Measurements from ENCODE around the gene MT1G.

The MT1G gene

GRCh38 chr16:56686758-56687157, 18.9 kb upstream of the MT1G start:
- TF ChIP-seq, protein P1, sequence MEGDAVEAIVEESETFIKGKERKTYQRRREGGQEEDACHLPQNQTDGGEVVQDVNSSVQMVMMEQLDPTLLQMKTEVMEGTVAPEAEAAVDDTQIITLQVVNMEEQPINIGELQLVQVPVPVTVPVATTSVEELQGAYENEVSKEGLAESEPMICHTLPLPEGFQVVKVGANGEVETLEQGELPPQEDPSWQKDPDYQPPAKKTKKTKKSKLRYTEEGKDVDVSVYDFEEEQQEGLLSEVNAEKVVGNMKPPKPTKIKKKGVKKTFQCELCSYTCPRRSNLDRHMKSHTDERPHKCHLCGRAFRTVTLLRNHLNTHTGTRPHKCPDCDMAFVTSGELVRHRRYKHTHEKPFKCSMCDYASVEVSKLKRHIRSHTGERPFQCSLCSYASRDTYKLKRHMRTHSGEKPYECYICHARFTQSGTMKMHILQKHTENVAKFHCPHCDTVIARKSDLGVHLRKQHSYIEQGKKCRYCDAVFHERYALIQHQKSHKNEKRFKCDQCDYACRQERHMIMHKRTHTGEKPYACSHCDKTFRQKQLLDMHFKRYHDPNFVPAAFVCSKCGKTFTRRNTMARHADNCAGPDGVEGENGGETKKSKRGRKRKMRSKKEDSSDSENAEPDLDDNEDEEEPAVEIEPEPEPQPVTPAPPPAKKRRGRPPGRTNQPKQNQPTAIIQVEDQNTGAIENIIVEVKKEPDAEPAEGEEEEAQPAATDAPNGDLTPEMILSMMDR (IDR thresholded peaks at IDR 0.05; ENCODE audit: low read depth, low read length, missing control alignments), result no peak
- in situ Hi-C loops (cut with HindIII; ENCODE audit: low sequenced_read_pairs), result no loop called here

DNA sequence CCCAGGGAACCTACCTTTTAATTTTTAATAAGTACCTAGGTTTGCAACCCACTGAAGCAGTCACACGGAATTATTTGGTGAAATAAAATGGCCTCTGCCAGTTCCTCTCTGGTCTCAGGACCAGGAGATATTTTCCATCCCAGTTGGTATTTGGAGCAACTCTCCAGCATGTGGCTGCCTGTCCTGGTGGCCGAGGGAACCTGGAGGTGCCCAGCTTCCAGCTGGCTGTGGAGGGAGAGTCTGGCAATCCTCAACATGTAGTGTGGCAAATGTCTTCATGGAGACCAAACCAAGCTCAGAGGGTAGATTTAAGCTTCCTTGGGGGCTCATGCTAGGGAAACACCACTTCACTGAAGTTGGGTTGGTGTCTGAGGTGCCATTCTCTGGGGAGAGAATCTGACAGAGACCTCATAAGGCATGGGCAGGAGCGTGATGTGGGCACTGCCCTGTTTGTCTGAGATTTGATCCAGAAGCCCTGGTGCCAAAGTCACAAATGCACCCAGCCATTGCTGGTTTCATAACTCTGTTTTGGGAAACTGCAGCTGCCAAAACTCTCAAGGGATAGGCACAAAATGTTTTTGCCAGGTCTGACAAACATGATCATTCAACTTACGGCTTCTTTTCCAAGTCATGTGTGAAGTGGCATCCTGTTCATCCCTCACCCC, 17.2 kb upstream of the MT1G start:
- in situ Hi-C loops (cut with HindIII; ENCODE audit: low sequenced_read_pairs), result no loop called here
- TF ChIP-seq, protein P1 (IDR thresholded peaks at IDR 0.05; ENCODE audit: low read depth, low read length, missing control alignments), result no peak
- no peak overlapping the region for H3K4me3 ChIP-seq (ENCODE audit: low read depth, low read length)
- DNase-seq (ENCODE audit: low read depth), result no peak

More at GRCh38 chr16:56686758-56687157, 18.9 kb upstream of the MT1G start:
- no peak for DNase-seq (ENCODE audit: low read depth)
- H3K4me3 ChIP-seq (ENCODE audit: low read depth, low read length), result no peak overlapping the region

DNA sequence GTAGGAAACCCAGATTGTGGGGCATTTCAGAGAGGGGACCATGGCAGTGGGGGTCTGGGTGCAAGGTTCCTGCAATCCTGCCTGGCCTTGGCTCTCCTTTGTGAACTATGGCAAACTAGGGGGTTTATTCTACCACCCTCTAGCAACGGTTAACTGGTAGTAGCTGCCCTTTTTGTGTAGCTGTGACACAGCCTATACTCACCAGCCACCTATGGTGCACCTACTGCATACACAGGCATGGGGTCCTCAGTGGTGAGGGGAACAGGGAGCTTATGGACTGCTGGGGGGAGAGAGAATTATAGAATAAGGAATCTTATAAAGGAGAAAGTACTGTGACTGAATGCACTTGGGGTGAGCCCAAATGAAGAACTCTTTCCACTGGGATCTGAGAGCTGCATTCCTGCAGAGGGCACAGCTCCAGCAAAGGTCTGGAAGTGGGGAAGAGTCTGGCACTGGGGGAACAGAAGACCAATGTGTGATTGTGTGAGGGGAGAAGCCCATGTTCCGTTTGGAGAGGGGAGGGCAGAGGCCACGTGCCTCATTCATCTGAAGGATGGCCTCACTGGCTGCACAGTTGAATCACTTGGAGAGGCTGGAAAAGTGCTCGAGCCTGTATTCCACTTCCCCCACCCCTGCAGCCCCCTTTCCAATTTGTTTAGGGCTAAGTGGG, 16.5 kb upstream of the MT1G start:
- DNase-seq (ENCODE audit: low read depth), result no peak
- in situ Hi-C loops (cut with HindIII; ENCODE audit: low sequenced_read_pairs), result no loop called here
- no peak overlapping the region for H3K4me3 ChIP-seq (ENCODE audit: low read depth, low read length)
- TF ChIP-seq, protein P1 (IDR thresholded peaks at IDR 0.05; ENCODE audit: low read depth, low read length, missing control alignments), result no peak

DNA sequence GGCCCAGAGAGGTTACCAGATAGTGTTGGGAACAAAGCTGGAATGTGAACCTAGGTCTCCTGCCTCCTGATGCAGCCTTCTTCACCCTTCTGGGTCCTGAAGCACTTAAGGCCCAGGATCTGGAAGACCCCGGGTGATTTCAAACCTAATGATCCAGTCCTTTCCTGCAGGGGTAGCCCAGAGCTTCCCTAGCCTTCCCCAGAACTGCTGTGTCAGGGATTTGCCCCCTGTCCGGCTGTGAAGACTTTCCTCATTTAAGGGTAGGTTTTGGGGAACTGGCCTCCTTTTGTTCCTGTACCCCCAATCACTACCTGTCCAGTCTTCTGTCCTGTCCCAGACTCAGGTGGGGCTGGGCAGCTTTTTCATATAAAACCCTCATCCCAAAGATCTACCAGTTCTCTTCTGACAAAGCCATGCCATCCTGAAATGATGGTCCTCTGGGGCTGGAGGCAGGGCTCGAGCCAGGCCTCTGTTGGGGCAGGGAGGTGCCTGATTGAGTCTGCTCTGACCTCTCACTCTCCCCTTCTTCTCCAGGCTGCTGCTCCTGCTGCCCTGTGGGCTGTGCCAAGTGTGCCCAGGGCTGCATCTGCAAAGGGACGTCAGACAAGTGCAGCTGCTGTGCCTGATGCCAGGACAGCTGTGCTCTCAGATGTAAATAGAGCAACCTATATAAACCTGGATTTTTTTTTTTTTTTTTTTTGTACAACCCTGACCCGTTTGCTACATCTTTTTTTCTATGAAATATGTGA, 15.7 kb upstream of the MT1G start:
- TF ChIP-seq, protein P1 (IDR thresholded peaks at IDR 0.05; ENCODE audit: low read depth, low read length, missing control alignments), result no peak
- in situ Hi-C loops (cut with HindIII; ENCODE audit: low sequenced_read_pairs), result no loop called here
- H3K4me3 ChIP-seq (ENCODE audit: low read depth, low read length), result peak overlapping the region; percentile 45
- DNase-seq (ENCODE audit: low read depth), result no peak

DNA sequence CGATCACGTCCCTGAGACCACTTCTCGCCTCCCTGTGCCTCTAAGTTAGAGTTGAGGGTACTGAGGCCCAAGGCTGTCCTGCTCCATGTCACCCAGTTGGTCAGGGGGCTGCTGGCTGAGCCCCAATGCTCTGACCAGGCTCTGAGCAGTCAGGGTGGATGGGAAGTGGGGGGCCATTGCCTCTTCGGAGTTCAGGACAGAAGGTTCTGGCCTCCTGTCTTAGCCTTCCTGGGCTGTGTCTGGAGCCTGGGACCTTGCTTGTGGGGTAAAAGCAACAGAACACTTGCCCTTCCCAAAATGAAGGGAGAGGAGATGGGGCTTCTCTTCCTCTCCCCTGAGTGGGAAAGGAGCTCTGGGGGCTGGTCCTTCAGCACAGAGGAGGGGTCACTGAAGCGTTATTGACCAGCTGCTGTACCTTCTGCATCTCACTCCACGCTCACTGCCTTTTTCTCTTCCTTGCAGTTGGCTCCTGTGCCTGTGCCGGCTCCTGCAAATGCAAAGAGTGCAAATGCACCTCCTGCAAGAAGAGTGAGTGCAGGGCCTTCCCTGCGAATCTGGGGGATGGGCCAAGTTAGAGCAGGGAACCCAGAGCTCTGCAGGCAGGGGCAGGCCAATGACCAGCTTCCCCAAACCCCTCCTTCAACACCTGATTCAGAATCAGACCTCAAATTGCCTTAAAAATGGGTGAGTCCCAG, 15.0 kb upstream of the MT1G start:
- H3K4me3 ChIP-seq (ENCODE audit: low read depth, low read length), result peak overlapping the region; percentile 45
- in situ Hi-C loops (cut with HindIII; ENCODE audit: low sequenced_read_pairs), result no loop called here
- no peak for DNase-seq (ENCODE audit: low read depth)
- TF ChIP-seq, protein P1 (IDR thresholded peaks at IDR 0.05; ENCODE audit: low read depth, low read length, missing control alignments), result no peak
